Measurements from ENCODE around the gene DCST2. TPM values are rescaled to one million over a fixed set of nuclear protein-coding genes. Genes with fewer than 3 reads are reported as not detected.

The DCST2 gene
- total and polyA plus RNA-seq, 2 donors (not counting 3 experiments of a cell fraction or from before 2014, with no cell fraction given), result 0.29 to 0.51 TPM

- no peaks in the 10 kb centered on the region for H3K9me1 ChIP-seq (replicated peaks; ENCODE audit: control insufficient read depth, extremely low read depth, insufficient read depth, low read length)
- dilution Hi-C loops (cut with MboI; ENCODE audit: extremely low pct_ligation_motif_present, low sequenced_read_pairs), result no loop called here
- no peak for DNase-seq (ENCODE audit: low read depth, low spot score)
These were observed 43.8 kb upstream of the DCST2 start for GRCh38 chr1:155077346-155077745.

More at GRCh38 chr1:155077346-155077745, 43.8 kb upstream of the DCST2 start:
- H3K36me3 ChIP-seq (ENCODE audit: control insufficient read depth in 2 of 2, extremely low read depth in 1 of 2, insufficient read depth in 2 of 2, low read length in 2 of 2), result no peaks in the 10 kb centered on the region
- H3K27me3 ChIP-seq (ENCODE audit: control insufficient read depth in 2 of 2, insufficient read depth in 2 of 2, low read length in 2 of 2), result peaks cover 30 to 35% of the 10 kb centered on the region in 2 experiments
- CTCF ChIA-PET, result interaction anchor here (0.6 to 3.0 kb wide), 4 partner anchors 8 to 96 kb away, joined by 3 to 24 read pairs (median 6); partner anchors contain the start of genes ADAM15 and KRTCAP2
- no peak overlapping the region for H3K4me3 ChIP-seq (replicated peaks in 1 of 3; ENCODE audit: insufficient read depth in 1 of 3, low read depth in 1 of 3, low read length in 3 of 3)
- H2AFZ ChIP-seq (ENCODE audit: low read depth, low read length), result no peak overlapping the region
- POLR2A ChIA-PET, result no interaction called here
- H4K20me1 ChIP-seq (replicated peaks; ENCODE audit: control insufficient read depth, extremely low read depth, insufficient read depth, low read length), result no peaks in the 10 kb centered on the region
- BruUV-seq (replicated peaks), result no TSS peak
- TF ChIP-seq GATA2 (IDR thresholded peaks at IDR 0.05; ENCODE audit: insufficient read depth, insufficient read length, low read depth, low read length) (no peak), FOS (IDR thresholded peaks at IDR 0.05; ENCODE audit: borderline replicate concordance, insufficient read depth, low read length) (no peak), JUN (IDR thresholded peaks at IDR 0.05; ENCODE audit: borderline replicate concordance, insufficient read depth, insufficient read length, low read depth) (no peak), CTCF (IDR thresholded peaks at IDR 0.05; ENCODE audit: extremely low read depth in 1 of 2, insufficient read depth in 1 of 2, low read depth in 1 of 2, low read length in 2 of 2) (no peak), MYC (IDR thresholded peaks at IDR 0.05; ENCODE audit: low read depth, low read length) (no peak), POLR2AphosphoS5 (IDR thresholded peaks at IDR 0.05; ENCODE audit: insufficient read depth, low read depth, low read length) (no peak), EZH2 (IDR thresholded peaks at IDR 0.05; ENCODE audit: borderline replicate concordance, low read depth, low read length, severe bottlenecking) (no peak), POLR2A (IDR thresholded peaks at IDR 0.05; ENCODE audit: low read depth, low read length) (no peak), MAX (IDR thresholded peaks at IDR 0.05; ENCODE audit: insufficient read depth, insufficient read length) (no peak)
- H3K79me2 ChIP-seq (ENCODE audit: control insufficient read depth, insufficient read depth, low read length), result no peaks in the 10 kb centered on the region
- no peaks in the 10 kb centered on the region for H3K9me3 ChIP-seq (replicated peaks; ENCODE audit: control insufficient read depth, insufficient read depth, low read length)
- H3K9ac ChIP-seq (replicated peaks; ENCODE audit: extremely low read depth, insufficient read depth, low read length), result no peak overlapping the region
- H3K4me1 ChIP-seq (ENCODE audit: control insufficient read depth, extremely low read depth, insufficient read depth, low read length), result peaks cover 5% of the 10 kb centered on the region
- no peak for FAIRE-seq
- H3K4me2 ChIP-seq (ENCODE audit: insufficient read depth, low read length), result no peak overlapping the region
- H3K27ac ChIP-seq (ENCODE audit: insufficient read depth, low read depth, low read length), result no peak overlapping the region
- intact Hi-C loops (cut with micrococcal nuclease), result no loop called here

Data from endothelial cell of umbilical vein (primary cell).